Lower leg skin (tissue), 4 donors: ENCODE measurements around the gene GIMAP1. TPM values are rescaled to one million over a fixed set of nuclear protein-coding genes. Genes with fewer than 3 reads are reported as not detected.

Experiments
- DNase-seq, 2 donors: peaks; one replicate each; pipeline ENCODE4 v3.0.0-alpha.2; 2019; ENCODE audit warnings: low spot score in 2 of 2
- H3K4me3 ChIP-seq: fragments of 200-600 bp; sonication (generic); 2 replicates; pipeline ENCODE4 v1.5.1; 2017; ENCODE audit warnings: mild to moderate bottlenecking, low read depth; ENCODE audit not compliant: poor library complexity, severe bottlenecking
- POLR2A ChIP-seq, 2 donors: fragments of 450-650 bp; IDR thresholded peaks; one replicate each; pipeline ENCODE4 v1.6.1; 2016 to 2017; ENCODE audit warnings: antibody characterized with exemption in 2 of 2, mild to moderate bottlenecking in 1 of 2, moderate library complexity in 1 of 2
- WGBS, 2 donors: methylation state at CpG; one replicate each; pipeline ENCODE4 v1.1.5; 2018; 5-methylcytosine and 5-hydroxymethylcytosine counted together
- intact Hi-C: fragments of 100-400 bp; cut with DNase I; formaldehyde crosslinking; loops from one replicate; pipeline ENCODE4 v1.15.0; 2023; ENCODE audit warnings: low total_unique reads
- total RNA-seq, 4 donors: library from RNA; depleted of rRNA; stranded (reverse); fragments of >200 nt; gene quantifications; one replicate each; pipeline ENCODE4 v1.1.0, GENCODE V29; 2016
- TF ChIP-seq, protein P1 (sequence below), 3 donors: fragments of 450-650 bp; IDR thresholded peaks; one replicate each; pipeline ENCODE4 v1.5.1; 2016; ENCODE audit warnings: antibody characterized with exemption in 3 of 3, mild to moderate bottlenecking in 3 of 3, moderate library complexity in 2 of 3

Gene GIMAP1
- total RNA-seq, 4 donors from 2014 or later: 1.5 to 4.6 (median 2.7) TPM

DNA sequence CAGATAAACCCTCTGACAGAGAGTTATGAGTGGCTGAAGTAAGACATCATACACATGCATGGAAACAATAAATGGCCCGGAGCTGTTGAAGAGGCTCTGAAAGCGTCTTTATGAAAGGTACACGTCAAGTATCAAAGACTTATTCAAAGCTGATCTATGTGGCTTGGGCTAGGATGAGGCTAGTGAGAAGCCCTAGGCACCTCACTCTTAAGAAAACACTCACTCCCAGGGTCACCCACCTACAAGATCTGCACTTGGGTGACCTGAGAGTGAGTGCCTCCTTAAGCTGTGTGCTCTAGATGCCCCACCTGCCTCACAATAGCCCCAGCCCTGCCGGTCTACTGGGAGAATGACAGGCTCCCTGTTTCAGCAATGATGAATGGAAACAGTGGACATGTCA lies 1.1 kb upstream of the GIMAP1 start:
- no peak for TF ChIP-seq POLR2A (IDR thresholded peaks at IDR 0.05)
- H3K4me3 ChIP-seq: no peak overlapping the region
- 63 to 77% methylated on average over 4 of the region's 4 CpGs for WGBS, 2 donors
- intact Hi-C loops: no loop called here
- no peak for DNase-seq

DNA sequence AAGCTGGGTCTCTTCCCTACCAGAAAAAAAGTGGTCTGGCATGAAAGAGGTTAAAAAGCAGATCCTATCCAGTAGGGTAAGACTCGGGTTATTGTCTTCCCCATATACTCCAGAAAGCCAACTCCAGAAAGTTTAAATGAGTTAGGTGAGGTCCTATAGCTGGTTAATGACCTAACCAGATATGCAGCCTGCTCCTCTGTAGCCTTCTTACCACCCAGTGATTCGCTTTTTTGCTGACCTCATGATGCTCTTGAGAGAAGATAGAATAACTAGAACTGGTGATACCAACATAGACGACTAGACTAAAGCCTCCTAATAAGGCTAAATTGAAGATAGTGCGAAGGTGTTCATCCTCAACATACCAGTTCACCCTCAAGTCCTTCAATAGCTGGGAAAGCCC lies 675 bp upstream of the GIMAP1 start:
- H3K4me3 ChIP-seq: no peak overlapping the region
- WGBS, 2 donors: 57 to 69% methylated on average over 4 of the region's 4 CpGs
- no peak for DNase-seq
- intact Hi-C loops: no loop called here
- TF ChIP-seq, protein P1, sequence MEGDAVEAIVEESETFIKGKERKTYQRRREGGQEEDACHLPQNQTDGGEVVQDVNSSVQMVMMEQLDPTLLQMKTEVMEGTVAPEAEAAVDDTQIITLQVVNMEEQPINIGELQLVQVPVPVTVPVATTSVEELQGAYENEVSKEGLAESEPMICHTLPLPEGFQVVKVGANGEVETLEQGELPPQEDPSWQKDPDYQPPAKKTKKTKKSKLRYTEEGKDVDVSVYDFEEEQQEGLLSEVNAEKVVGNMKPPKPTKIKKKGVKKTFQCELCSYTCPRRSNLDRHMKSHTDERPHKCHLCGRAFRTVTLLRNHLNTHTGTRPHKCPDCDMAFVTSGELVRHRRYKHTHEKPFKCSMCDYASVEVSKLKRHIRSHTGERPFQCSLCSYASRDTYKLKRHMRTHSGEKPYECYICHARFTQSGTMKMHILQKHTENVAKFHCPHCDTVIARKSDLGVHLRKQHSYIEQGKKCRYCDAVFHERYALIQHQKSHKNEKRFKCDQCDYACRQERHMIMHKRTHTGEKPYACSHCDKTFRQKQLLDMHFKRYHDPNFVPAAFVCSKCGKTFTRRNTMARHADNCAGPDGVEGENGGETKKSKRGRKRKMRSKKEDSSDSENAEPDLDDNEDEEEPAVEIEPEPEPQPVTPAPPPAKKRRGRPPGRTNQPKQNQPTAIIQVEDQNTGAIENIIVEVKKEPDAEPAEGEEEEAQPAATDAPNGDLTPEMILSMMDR (IDR thresholded peaks at IDR 0.05): no peak
- no peak for TF ChIP-seq POLR2A (IDR thresholded peaks at IDR 0.05)

DNA sequence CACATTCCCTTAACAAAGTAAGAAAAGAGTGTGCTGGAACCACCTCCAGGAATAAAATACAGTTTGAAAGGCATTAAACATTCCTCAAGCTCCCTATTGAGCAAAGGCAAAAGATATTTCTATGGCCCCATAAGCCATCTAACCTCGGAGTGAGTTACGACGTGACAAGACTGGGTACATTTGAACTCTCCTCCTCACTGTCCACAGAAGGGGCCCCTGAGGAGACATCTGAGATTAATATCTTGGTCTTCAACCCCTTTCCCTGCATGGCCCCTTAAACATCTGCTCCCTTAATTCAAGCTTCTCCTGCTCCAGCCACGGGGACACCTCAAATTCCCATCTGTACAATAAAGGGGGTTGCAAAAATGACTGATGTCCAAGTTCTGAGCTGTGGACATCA lies 526 bp downstream of the GIMAP1 start:
- 20 to 41% methylated on average over 4 of the region's 4 CpGs for WGBS, 2 donors
- no peak for DNase-seq
- H3K4me3 ChIP-seq: peak overlapping the region; percentile 7
- intact Hi-C loops: no loop called here
- TF ChIP-seq POLR2A (IDR thresholded peaks at IDR 0.05): no peak
- TF ChIP-seq, protein P1 (IDR thresholded peaks at IDR 0.05): no peak

DNA sequence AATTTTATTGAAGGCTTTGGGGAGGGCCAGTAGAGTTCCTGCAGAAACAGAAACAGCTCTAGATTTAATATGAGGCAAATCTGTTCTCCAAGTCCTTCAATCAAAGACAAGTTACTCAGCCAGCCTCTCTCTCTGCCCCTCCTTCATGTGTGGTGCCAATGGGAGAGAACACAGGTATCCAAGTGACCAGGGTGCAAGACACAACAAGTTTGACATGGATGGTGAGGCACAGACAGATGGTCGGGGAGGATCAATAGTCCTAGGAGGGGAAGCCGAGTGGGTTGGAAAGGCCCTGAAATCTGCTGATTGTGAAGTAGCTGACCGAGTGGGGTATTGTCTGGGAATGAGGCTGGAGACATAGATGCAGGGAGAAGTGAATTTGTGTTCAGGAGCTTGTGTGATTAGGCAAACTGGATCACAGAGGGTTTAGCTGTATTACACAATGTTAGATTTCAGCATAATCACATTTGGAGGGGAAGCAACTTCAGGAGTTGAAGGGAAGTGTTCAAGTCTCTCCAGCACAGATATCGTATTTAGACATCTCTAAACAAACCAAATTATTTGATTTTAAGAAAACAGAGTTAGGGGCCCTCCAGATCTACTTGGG lies 1.5 kb downstream of the GIMAP1 start:
- no peak for TF ChIP-seq POLR2A (IDR thresholded peaks at IDR 0.05)
- TF ChIP-seq, protein P1 (IDR thresholded peaks at IDR 0.05): no peak
- WGBS, 2 donors: 54 to 55% methylated on average over 4 of the region's 4 CpGs
- intact Hi-C loops: no loop called here
- no peak overlapping the region for H3K4me3 ChIP-seq
- DNase-seq: no peak

DNA sequence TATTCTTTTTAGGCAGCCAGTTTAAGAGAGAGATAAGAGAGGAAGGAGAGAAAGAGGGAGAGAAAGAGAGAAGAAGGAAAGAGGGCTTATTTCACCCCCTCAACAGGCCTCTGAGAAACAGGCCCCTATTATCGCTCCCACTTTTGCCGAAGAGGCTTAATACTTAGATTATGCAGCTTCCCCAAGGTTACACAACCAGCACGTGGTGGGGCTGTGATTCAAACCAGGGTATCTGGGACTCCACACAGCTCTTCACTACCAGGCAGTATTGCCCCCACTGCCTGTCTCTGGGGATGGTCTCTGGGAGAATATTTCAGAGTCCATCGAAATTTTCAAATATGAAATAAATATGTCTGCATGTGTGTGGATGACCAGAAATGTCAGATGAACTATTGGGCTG lies 3.0 kb downstream of the GIMAP1 start:
- TF ChIP-seq POLR2A (IDR thresholded peaks at IDR 0.05): no peak
- TF ChIP-seq, protein P1 (IDR thresholded peaks at IDR 0.05): no peak
- H3K4me3 ChIP-seq: no peak overlapping the region
- whole genome bisulfite sequencing, 2 donors: 80 to 86% methylated on average over 4 of the region's 4 CpGs
- no peak for DNase-seq
- intact Hi-C loops: no loop called here

DNA sequence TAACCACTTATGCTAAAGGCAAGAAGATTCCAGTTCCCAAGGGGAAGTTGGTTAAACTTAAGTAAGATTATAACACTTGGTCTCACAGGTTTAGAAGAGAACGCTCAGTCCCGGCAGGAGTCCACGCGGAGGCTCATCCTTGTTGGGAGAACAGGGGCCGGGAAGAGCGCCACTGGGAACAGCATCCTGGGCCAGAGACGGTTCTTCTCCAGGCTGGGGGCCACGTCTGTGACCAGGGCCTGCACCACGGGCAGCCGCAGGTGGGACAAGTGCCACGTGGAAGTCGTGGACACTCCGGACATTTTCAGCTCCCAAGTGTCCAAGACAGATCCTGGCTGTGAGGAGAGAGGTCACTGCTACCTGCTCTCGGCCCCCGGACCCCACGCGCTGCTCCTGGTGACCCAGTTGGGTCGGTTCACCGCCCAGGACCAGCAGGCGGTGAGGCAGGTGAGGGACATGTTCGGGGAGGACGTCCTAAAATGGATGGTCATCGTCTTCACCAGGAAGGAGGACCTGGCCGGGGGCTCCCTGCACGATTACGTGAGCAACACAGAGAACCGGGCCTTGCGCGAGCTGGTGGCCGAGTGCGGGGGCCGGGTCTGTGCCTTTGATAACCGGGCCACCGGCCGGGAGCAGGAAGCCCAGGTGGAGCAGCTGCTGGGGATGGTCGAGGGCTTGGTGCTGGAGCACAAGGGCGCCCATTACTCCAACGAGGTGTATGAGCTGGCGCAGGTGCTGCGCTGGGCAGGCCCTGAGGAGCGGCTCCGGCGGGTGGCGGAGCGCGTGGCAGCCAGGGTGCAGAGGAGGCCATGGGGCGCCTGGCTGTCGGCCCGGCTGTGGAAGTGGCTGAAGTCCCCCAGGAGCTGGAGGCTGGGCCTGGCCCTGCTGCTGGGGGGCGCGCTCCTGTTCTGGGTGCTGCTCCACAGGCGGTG lies 3.8 kb downstream of the GIMAP1 start:
- no peak for DNase-seq
- 93 to 94% methylated on average over 50 to 52 of the region's 52 CpGs for WGBS, 2 donors
- TF ChIP-seq, protein P1 (IDR thresholded peaks at IDR 0.05): no peak
- no peak for TF ChIP-seq POLR2A (IDR thresholded peaks at IDR 0.05)
- no peak overlapping the region for H3K4me3 ChIP-seq
- intact Hi-C loops: no loop called here
